Measurements from ENCODE around the gene CASP8AP2.
A peak's percentile ranks its signal among the peaks of the same experiment; 100 is the strongest.
"Not testable (repeated sequence)": the region's sequence is repeated elsewhere in the genome, so short reads cannot be mapped to it uniquely, and the experiment has no call there.

The CASP8AP2 gene

GRCh38 chr6:89888871-89889270 lies 59.2 kb downstream of the CASP8AP2 start:
- DNase-seq (ENCODE audit: low read depth), result no peak

GRCh38 chr6:89890845-89891528 lies 61.3 kb downstream of the CASP8AP2 start:
- not testable (repeated sequence) for DNase-seq (ENCODE audit: low read depth)

- not testable (repeated sequence) for DNase-seq (ENCODE audit: low read depth)
Measured at GRCh38 chr6:89892577-89892976, 62.9 kb downstream of the CASP8AP2 start.

DNA sequence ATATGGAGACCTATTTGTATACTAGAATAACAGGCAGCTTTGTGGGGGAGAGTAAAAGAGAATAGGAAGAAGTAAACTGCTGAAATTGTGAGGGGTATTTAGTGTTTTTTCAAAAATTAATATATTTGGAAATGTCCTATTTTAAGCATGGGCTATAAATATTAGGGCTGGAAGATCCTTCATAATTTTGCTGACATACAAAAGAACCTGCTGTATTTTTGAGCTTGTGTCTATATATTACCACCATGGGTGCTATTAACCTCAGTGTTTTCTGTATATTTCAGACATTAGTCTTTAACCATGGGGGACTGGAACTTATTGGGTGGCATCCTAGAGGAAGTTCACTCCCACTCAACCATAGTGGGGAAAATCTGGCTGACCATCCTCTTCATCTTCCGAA lies 64.5 kb downstream of the CASP8AP2 start, which contains the start of gene GJA10:
Gene GJA10 (plus strand): TSS at position 301 of the 400 bp plus-strand sequence. CDS start 0 bp downstream, at position 301.
- no peak for DNase-seq (ENCODE audit: low read depth)

DNA sequence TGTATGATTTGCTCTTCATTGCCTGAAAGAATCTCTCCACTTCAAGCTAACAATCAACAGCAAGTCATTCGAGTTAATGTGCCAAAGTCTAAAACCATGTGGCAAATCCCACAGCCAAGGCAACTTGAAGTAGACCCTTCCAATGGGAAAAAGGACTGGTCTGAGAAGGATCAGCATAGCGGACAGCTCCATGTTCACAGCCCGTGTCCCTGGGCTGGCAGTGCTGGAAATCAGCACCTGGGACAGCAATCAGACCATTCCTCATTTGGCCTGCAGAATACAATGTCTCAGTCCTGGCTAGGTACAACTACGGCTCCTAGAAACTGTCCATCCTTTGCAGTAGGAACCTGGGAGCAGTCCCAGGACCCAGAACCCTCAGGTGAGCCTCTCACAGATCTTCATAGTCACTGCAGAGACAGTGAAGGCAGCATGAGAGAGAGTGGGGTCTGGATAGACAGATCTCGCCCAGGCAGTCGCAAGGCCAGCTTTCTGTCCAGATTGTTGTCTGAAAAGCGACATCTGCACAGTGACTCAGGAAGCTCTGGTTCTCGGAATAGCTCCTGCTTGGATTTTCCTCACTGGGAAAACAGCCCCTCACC lies 65.7 kb downstream of the CASP8AP2 start:
- peak; percentile 19 for DNase-seq (ENCODE audit: low read depth)

DNA sequence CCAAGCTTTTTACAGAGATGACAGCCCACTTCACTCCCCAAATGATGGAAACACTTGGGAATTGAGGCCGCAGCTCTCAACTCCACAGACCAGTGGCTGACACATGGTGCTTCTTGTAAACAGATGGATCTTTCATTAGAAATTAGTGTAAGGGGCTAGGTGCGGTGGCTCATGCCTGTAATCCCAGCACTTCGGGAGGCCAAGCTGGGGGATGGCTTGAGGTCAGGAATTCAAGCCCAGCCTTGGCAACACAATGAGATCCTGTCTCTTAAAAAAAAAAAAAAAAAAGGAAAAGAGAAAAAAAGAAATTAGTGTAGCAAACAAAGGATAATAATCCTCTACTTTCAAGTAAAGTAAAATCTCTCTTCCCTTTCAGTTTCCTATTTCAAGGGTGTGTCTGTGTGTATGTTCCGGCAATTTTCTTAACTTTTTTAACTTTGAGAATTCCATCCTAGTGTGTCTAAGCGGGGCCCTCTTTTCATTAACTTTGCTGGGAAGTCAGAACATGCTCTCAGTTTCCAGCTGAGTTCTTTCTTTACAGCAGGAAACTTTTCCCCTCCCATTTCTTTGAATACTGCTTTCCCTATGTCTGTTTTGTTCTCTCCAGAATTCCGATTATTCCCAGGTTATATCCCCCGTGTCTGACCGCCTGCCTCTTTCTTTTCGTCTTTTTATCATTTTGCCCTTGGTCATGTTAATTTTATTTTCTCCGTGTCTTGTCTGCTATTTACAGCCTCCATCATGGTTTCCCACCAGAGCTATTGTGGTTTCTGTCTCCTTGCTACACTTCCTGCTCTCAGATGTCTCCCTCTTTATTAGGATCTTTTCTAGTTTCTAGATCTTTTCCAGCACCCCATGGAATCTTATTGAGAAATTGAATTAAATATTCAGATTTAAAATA lies 80.6 kb downstream of the CASP8AP2 start:
- not testable (repeated sequence) for DNase-seq (ENCODE audit: low read depth)

DNA sequence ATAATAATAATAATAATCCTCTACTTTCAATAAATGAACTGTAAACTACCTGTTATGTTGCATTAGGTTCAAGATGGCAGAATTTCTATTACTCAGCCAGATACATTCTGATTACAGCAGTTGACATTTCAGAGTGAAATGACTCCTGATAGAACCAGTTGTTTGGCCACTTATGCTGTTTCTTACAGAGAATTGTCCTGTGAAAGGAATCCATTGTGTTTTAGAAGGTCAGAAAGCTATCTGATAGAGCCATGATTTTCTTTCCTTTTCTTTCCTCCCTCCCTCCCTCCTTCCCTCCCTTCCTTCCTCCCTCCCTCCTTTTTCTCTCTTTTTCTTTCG lies 81.2 kb downstream of the CASP8AP2 start:
- DNase-seq (ENCODE audit: low read depth), result no peak

- no peak for DNase-seq (ENCODE audit: low read depth)
Measured at GRCh38 chr6:89916136-89916920, 86.6 kb downstream of the CASP8AP2 start.

DNA sequence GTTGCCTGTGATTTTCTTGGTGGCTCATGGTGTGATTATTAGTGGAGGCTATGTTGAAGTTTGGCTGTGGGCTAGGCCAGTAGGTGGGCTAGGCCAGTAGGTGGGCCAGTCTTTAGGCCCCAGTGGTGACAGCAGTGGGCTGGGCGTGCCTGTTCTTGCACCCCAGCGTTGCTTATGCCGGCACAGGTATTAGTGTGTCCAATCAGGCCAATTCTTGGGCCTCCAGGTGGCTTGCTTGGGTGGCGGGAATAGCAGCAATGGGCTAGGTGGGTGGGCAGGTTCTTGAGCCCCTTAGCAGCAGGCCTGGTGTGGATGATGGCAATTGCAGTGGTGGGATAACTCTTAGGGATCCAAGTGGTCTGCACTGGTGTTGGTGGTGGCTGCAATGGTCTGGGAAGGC lies 87.5 kb downstream of the CASP8AP2 start:
- no peak for DNase-seq (ENCODE audit: low read depth)

DNA sequence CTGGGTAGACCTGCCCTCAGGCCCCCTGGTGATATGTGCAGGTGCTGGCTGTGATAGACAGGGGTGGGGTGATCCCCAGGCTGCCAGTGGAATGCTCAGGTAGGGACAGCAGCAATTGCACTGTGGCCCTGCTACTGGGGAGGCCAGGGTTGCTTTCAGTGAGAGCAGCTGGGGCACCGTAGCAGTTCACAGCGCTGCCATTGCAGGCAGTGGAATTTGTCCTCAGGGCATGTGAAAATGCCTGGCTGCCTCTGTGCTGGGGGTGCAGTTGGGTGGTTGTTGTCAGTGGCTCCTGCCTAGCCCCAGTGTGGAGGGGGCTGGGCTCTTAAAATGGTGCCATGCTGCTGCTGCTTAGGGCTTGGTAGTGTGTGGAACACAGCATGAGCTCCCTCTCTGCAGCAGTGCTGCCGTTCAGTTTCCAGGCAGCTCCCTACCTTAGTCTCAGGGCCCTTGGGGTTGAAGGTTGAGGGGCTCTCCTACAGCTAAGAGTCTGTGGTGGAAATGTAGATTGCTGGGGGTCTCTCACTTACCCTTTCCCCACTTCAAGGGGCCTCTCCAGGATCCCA lies 88.2 kb downstream of the CASP8AP2 start:
- no peak for DNase-seq (ENCODE audit: low read depth)

Data from non-pigmented ciliary epithelial cell (primary cell).